Measurements from ENCODE around the gene IL17RC.

DNA sequence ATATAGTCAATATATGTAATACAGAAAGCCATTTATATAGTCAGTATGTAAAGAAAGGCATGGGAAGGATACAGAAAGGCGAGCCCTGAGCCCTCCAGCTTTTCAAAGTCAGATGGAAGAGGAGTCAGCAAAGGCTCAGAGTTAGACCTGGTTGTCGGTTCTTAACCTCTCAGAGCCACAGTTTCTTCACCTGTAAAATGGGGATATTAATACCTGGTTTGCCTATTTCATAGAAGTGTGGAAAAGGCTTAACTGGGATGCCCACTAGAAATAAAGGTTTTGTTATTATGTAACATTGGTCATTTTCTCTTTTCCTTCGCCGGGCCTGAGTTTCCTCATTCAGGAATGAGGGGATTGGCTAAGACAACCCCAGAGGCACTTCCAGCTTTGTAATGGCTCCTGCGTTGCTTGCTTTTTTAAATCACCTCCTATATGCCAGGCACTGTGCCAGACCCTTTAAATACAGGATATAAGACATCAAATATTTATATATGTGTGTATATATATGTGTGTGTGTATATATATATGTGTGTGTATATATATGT, 19.1 kb downstream of the IL17RC start:
- no peak for TF ChIP-seq ZNF274 (IDR thresholded peaks at IDR 0.05; ENCODE audit: low read depth, low read length)
- TF ChIP-seq YY1 (IDR thresholded peaks at IDR 0.05; ENCODE audit: insufficient read depth, insufficient read length) = no peak
- TF ChIP-seq SUZ12 (IDR thresholded peaks at IDR 0.05; ENCODE audit: extremely low read depth, insufficient read depth, insufficient read length) = no peak
